OCI-LY3 (cell line): ENCODE results near the gene UBE2D1.

Source experiments
- H2AFZ ChIP-seq: fragments of 200-600, 300-600 bp; shearing (Covaris generic); 2 replicates; pipeline ENCODE4 v1.6.0; 2014; ENCODE audit warnings: antibody characterized with exemption, low read depth, low read length
- H3K27ac ChIP-seq: fragments of 200-600, 300-600 bp; sonication (generic); 2 replicates; pipeline ENCODE4 v1.5.1; 2014; ENCODE audit warnings: mild to moderate bottlenecking, low read length, moderate library complexity, mixed read lengths
- H3K27me3 ChIP-seq: fragments of 200-600, 300-600 bp; sonication (generic); 2 replicates; pipeline ENCODE4 v1.6.1; 2014; ENCODE audit warnings: low read depth, low read length, mixed read lengths
- H3K36me3 ChIP-seq: fragments of 200-600, 300-600 bp; sonication (generic); replicated peaks from 2 replicates; pipeline ENCODE3; 2014; ENCODE audit warnings: low read depth, low read length, mixed read lengths
- H3K4me1 ChIP-seq: fragments of 300-600, 200-600 bp; sonication (generic); 2 replicates; pipeline ENCODE4 v1.6.1; 2014; ENCODE audit warnings: low read length, mixed read lengths
- H3K4me2 ChIP-seq: fragments of 200-600, 300-600 bp; sonication (generic); 2 replicates; pipeline ENCODE4 v1.6.1; 2014; ENCODE audit warnings: low read length, mixed read lengths
- H3K4me3 ChIP-seq: fragments of 300-600, 200-600 bp; sonication (generic); 2 replicates; pipeline ENCODE4 v1.5.1; 2014; ENCODE audit warnings: antibody characterized with exemption, mild to moderate bottlenecking, low read length, moderate library complexity
- H3K79me2 ChIP-seq: fragments of 300-600, 200-600 bp; shearing (Covaris generic); 2 replicates; pipeline ENCODE4 v1.6.1; 2014; ENCODE audit warnings: mild to moderate bottlenecking, low read length, mixed read lengths
- H3K9ac ChIP-seq: fragments of 300-600, 200-600 bp; shearing (Covaris generic); 2 replicates; pipeline ENCODE4 v1.6.0; 2014; ENCODE audit warnings: mild to moderate bottlenecking, low read length, moderate library complexity
- H3K9me3 ChIP-seq: fragments of 200-600, 300-600 bp; shearing (Covaris generic); 2 replicates; pipeline ENCODE4 v1.6.1; 2014; ENCODE audit warnings: low read length, mixed read lengths; ENCODE audit not compliant: insufficient read depth
- H4K20me1 ChIP-seq: fragments of 200-600, 300-600 bp; sonication (generic); 2 replicates; pipeline ENCODE4 v1.6.1; 2016; ENCODE audit warnings: low read length, mixed read lengths; ENCODE audit not compliant: insufficient read depth
- EZH2phosphoT487 ChIP-seq: fragments of 200-600 bp; shearing (Covaris generic); IDR thresholded peaks from 2 replicates; pipeline ENCODE4 v1.6.1; 2018; ENCODE audit warnings: antibody characterized with exemption, mixed run types, low read depth
- TF ChIP-seq, protein P1 (sequence below): fragments of 200-600, 300-600 bp; sonication (generic); IDR thresholded peaks from 2 replicates; pipeline ENCODE4 v1.5.1; 2014; ENCODE audit warnings: antibody characterized with exemption, low read length, low read depth

UBE2D1 gene

DNA sequence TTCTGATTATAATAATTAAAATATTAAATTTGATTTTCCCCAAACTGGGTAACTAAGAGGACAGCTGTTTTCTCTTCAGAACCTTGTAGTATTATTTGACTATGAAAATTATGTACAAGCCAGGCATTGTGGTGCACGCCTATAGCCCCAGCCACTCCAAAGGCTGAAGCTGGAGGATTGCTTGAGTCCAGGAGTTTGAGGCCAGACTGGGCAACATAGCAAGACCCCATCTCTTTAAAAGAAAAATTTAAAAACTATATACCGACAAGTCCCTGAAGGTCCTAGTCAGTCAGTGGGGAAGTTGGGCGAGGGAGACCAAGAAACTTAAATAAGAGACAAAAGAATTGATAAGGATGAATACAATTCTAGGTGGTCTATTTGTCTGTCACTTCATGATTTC is 27.1 kb upstream of the UBE2D1 start:
- Histone ChIP-seq H3K36me3 (no peaks in the 10 kb centered on the region), H3K9ac (no peak overlapping the region), H3K9me3 (no peaks in the 10 kb centered on the region), H3K27me3 (no peaks in the 10 kb centered on the region), H3K4me2 (no peak overlapping the region), H3K4me1 (no peaks in the 10 kb centered on the region), H3K27ac (no peak overlapping the region), H3K4me3 (no peak overlapping the region), H3K79me2 (no peaks in the 10 kb centered on the region), H4K20me1 (no peaks in the 10 kb centered on the region), H2AFZ (no peak overlapping the region)
- TF ChIP-seq, protein P1, sequence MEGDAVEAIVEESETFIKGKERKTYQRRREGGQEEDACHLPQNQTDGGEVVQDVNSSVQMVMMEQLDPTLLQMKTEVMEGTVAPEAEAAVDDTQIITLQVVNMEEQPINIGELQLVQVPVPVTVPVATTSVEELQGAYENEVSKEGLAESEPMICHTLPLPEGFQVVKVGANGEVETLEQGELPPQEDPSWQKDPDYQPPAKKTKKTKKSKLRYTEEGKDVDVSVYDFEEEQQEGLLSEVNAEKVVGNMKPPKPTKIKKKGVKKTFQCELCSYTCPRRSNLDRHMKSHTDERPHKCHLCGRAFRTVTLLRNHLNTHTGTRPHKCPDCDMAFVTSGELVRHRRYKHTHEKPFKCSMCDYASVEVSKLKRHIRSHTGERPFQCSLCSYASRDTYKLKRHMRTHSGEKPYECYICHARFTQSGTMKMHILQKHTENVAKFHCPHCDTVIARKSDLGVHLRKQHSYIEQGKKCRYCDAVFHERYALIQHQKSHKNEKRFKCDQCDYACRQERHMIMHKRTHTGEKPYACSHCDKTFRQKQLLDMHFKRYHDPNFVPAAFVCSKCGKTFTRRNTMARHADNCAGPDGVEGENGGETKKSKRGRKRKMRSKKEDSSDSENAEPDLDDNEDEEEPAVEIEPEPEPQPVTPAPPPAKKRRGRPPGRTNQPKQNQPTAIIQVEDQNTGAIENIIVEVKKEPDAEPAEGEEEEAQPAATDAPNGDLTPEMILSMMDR: no peak
- TF ChIP-seq EZH2phosphoT487: no peak

GRCh38 chr10:58311026-58311425 is 23.8 kb upstream of the UBE2D1 start:
- Histone ChIP-seq H3K4me3 (no peak overlapping the region), H3K9me3 (no peaks in the 10 kb centered on the region)
- TF ChIP-seq, protein P1: no peak
- no peak for TF ChIP-seq EZH2phosphoT487

DNA sequence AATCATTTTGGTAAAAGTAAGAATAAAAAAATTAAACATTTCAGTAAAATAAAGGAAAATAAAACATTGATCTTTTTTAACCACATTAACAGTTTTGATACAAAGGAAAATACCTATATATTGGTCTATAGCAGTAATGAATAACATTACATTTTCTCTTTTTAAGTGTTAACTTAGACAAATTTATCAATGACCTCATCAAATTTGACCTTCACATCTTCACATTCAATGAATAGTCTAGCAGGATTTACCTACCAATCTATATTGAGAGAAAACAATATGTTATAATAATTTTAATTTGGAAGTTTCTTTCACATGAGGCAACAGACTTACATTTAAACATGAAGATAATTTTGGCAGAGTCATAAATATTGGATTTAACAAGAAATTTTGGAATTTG is 17.9 kb upstream of the UBE2D1 start:
- Histone ChIP-seq H3K27ac (no peak overlapping the region), H3K36me3 (no peaks in the 10 kb centered on the region), H3K4me1 (no peaks in the 10 kb centered on the region), H2AFZ (no peak overlapping the region), H3K27me3 (no peaks in the 10 kb centered on the region), H3K79me2 (no peaks in the 10 kb centered on the region), H3K4me2 (no peak overlapping the region), H3K9ac (no peak overlapping the region), H3K4me3 (no peak overlapping the region), H4K20me1 (no peaks in the 10 kb centered on the region), H3K9me3 (no peaks in the 10 kb centered on the region)
- TF ChIP-seq, protein P1: no peak

More at GRCh38 chr10:58311026-58311425, 23.8 kb upstream of the UBE2D1 start:
- Histone ChIP-seq H3K9ac (no peak overlapping the region), H3K79me2 (no peaks in the 10 kb centered on the region), H3K4me1 (no peaks in the 10 kb centered on the region), H3K4me2 (no peak overlapping the region), H2AFZ (no peak overlapping the region), H3K27me3 (no peaks in the 10 kb centered on the region), H3K36me3 (no peaks in the 10 kb centered on the region), H3K27ac (no peak overlapping the region), H4K20me1 (no peaks in the 10 kb centered on the region)

GRCh38 chr10:58318346-58318745 is 16.5 kb upstream of the UBE2D1 start:
- Histone ChIP-seq H3K27me3 (no peaks in the 10 kb centered on the region), H3K27ac (no peak overlapping the region), H3K4me3 (no peak overlapping the region), H4K20me1 (no peaks in the 10 kb centered on the region), H3K4me2 (no peak overlapping the region), H3K79me2 (no peaks in the 10 kb centered on the region), H3K9ac (no peak overlapping the region), H3K9me3 (no peaks in the 10 kb centered on the region), H3K4me1 (peaks cover 12% of the 10 kb centered on the region), H2AFZ (no peak overlapping the region), H3K36me3 (no peaks in the 10 kb centered on the region)
- no peak for TF ChIP-seq EZH2phosphoT487
- TF ChIP-seq, protein P1: no peak
